ENCODE measurements around the gene BCAS3. TPM values are rescaled to one million over a fixed set of nuclear protein-coding genes. Genes with fewer than 3 reads are reported as not detected.

Gene BCAS3
- total RNA-seq, 4 donors from 2014 or later: 13.0 to 27.8 (median 20.7) TPM

DNA sequence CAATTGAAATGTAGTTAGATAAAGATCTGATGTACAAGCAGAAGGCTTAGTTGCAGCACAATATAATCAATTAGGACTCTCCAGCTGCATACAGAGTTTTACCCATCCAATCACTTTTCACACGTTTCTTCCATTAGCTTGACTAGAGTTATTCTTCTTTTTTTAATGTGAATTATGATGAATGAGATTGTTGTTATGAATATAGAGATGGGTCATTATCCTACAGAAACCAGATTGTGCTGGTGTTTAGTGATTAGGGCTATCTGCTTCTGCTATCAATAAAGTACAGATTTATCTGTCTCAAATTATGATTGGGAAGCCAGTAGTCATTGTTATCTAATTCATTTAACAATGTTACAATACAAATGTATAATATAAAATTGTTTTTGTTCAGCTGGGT lies 500.6 kb downstream of the BCAS3 start:
- H3K4me1 ChIP-seq: peaks cover 0 to 4% (median 0%) of the 10 kb centered on the region in 3 donors
- no peak for DNase-seq
- TF ChIP-seq CTCF (IDR thresholded peaks at IDR 0.05): no peak
- TF ChIP-seq POLR2A (IDR thresholded peaks at IDR 0.05): no peak
- WGBS, 2 donors: 72 to 73% methylated on average over 1 of the region's 1 CpG
- H3K4me3 ChIP-seq: no peak overlapping the region
- intact Hi-C loops (cut with DNase I): no loop called here
- no peaks in the 10 kb centered on the region for H3K36me3 ChIP-seq
- H3K9me3 ChIP-seq: no peaks in the 10 kb centered on the region
- H3K27me3 ChIP-seq: no peaks in the 10 kb centered on the region
- no peak overlapping the region for H3K27ac ChIP-seq

GRCh38 chr17:61179380-61179806 lies 501.7 kb downstream of the BCAS3 start:
- Histone ChIP-seq H3K36me3 (no peaks in the 10 kb centered on the region), H3K4me3 (no peak overlapping the region), H3K27ac (no peak overlapping the region), H3K27me3 (no peaks in the 10 kb centered on the region), H3K4me1 (peaks cover 0 to 4% (median 0%) of the 10 kb centered on the region in 3 donors), H3K9me3 (no peaks in the 10 kb centered on the region)
- 84 to 90% methylated on average over 2 of the region's 2 CpGs for WGBS, 2 donors
- DNase-seq: no peak
- TF ChIP-seq CTCF (IDR thresholded peaks at IDR 0.05) (no peak), POLR2A (IDR thresholded peaks at IDR 0.05) (no peak)
- intact Hi-C loops (cut with DNase I): no loop called here

GRCh38 chr17:61183793-61184192 lies 506.1 kb downstream of the BCAS3 start:
- TF ChIP-seq POLR2A (IDR thresholded peaks at IDR 0.05): no peak
- no peak for TF ChIP-seq CTCF (IDR thresholded peaks at IDR 0.05)
- no peak overlapping the region for H3K4me3 ChIP-seq
- 57 to 85% methylated on average over 2 of the region's 2 CpGs for WGBS, 2 donors
- intact Hi-C loops (cut with DNase I): no loop called here
- no peaks in the 10 kb centered on the region for H3K27me3 ChIP-seq
- no peak for DNase-seq
- H3K9me3 ChIP-seq: no peaks in the 10 kb centered on the region
- no peaks in the 10 kb centered on the region for H3K36me3 ChIP-seq
- no peak overlapping the region for H3K27ac ChIP-seq
- H3K4me1 ChIP-seq: peaks cover 0 to 4% (median 0%) of the 10 kb centered on the region in 3 donors

DNA sequence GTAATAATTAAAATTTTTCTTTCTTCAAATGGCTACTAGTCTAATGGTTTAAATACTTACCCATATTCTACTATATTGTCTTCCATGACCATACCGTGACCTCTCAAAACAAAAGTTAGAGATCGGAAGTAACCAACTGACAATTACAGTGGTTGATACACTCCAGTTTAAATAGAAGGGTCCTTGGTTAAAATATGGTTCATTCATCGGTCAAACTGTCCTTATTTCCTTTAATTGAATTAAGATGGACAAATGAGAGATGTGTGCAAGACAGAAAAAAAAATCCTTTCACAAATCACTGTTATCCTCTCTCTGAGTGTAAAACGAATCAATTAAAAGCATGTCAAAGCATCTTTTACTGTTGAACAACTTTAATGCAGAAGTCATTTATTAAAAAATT lies 507.7 kb downstream of the BCAS3 start:
- 84 to 93% methylated on average over 4 of the region's 4 CpGs for WGBS, 2 donors
- no peak overlapping the region for H3K27ac ChIP-seq
- H3K4me3 ChIP-seq: no peak overlapping the region
- TF ChIP-seq POLR2A (IDR thresholded peaks at IDR 0.05) (no peak), CTCF (IDR thresholded peaks at IDR 0.05) (no peak)
- H3K36me3 ChIP-seq: no peaks in the 10 kb centered on the region
- intact Hi-C loops (cut with DNase I): no loop called here
- H3K9me3 ChIP-seq: no peaks in the 10 kb centered on the region
- H3K27me3 ChIP-seq: no peaks in the 10 kb centered on the region
- peaks cover 0 to 3% (median 0%) of the 10 kb centered on the region in 3 donors for H3K4me1 ChIP-seq
- no peak for DNase-seq

DNA sequence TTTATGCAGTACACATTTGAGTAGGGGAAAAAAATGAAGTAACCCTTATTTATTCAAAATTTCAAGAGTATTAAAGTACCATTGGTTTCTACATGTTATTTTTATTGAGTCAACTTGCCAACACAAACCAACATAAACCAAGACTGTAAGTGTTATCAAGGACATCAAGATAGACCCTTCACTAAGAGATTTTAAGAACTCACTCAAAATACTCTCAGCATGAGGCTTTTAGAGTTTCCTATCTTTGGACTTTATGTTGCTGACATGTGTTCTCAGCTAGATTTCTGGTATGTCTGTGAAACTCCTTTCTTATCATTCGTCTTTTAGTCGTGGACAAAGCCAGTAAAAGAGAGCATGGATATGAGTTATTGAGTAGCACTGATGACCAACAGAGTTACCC lies 509.4 kb downstream of the BCAS3 start:
- H3K9me3 ChIP-seq: no peaks in the 10 kb centered on the region
- H3K36me3 ChIP-seq: no peaks in the 10 kb centered on the region
- intact Hi-C loops (cut with DNase I): no loop called here
- no peak for DNase-seq
- no peak overlapping the region for H3K27ac ChIP-seq
- no peak overlapping the region for H3K4me3 ChIP-seq
- H3K27me3 ChIP-seq: no peaks in the 10 kb centered on the region
- no peaks in the 10 kb centered on the region for H3K4me1 ChIP-seq
- 89 to 90% methylated on average over 2 of the region's 2 CpGs for WGBS, 2 donors
- no peak for TF ChIP-seq POLR2A (IDR thresholded peaks at IDR 0.05)
- no peak for TF ChIP-seq CTCF (IDR thresholded peaks at IDR 0.05)
